ENCODE results near the gene DYTN. TPM values are rescaled to one million over a fixed set of nuclear protein-coding genes. Genes with fewer than 3 reads are reported as not detected.

Gene DYTN
- total RNA-seq, 2 donors from 2014 or later = 0.23 TPM; not detected in 1

- H3K36me3 Mint-ChIP-seq (ENCODE audit: low read depth) = no peaks in the 10 kb centered on the region
- DNase-seq (no peak), ATAC-seq (peak; percentile 67)
- peaks cover 24% of the 10 kb centered on the region for H3K27me3 Mint-ChIP-seq
- no peaks in the 10 kb centered on the region for H3K9me3 ChIP-seq (ENCODE audit: control insufficient read depth, low read length, poor library complexity, severe bottlenecking)
- peaks cover 9% of the 10 kb centered on the region for H3K4me1 Mint-ChIP-seq
- H3K4me3 Mint-ChIP-seq = no peak overlapping the region
- no peak overlapping the region for H3K27ac Mint-ChIP-seq
Observed at GRCh38 chr2:206688990-206689389, 29.2 kb downstream of the DYTN start.

DNA sequence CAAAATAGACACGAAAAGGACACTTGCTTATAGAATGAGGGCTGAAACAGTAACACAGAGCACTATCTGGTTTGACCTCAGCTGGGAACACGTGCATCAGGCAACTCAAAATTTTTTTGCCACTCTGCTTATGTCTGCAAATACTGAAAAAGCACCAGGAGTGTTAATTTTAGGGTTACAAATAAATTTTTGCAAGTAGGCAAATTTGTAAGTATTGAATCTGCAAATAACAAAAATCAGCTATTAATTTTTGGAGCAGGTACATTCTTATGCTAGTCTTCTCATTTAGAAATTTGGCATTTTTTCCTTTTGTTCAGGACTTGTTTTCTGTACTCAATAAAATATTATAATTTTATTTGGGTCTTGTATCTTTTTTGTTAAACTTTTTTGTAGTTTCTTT, 29.7 kb downstream of the DYTN start:
- no peak overlapping the region for H3K27ac Mint-ChIP-seq
- no peak overlapping the region for H3K4me3 Mint-ChIP-seq
- no peaks in the 10 kb centered on the region for H3K36me3 Mint-ChIP-seq (ENCODE audit: low read depth)
- H3K9me3 ChIP-seq (ENCODE audit: control insufficient read depth, low read length, poor library complexity, severe bottlenecking) = no peaks in the 10 kb centered on the region
- H3K27me3 Mint-ChIP-seq = peaks cover 24% of the 10 kb centered on the region
- H3K4me1 Mint-ChIP-seq = peaks cover 5% of the 10 kb centered on the region
- ATAC-seq (no peak), DNase-seq (no peak)

- H3K4me1 Mint-ChIP-seq = no peaks in the 10 kb centered on the region
- no peak overlapping the region for H3K27ac Mint-ChIP-seq
- no peak overlapping the region for H3K4me3 Mint-ChIP-seq
- DNase-seq (no peak), ATAC-seq (no peak)
- H3K27me3 Mint-ChIP-seq = peaks cover 8% of the 10 kb centered on the region
- H3K9me3 ChIP-seq (ENCODE audit: control insufficient read depth, low read length, poor library complexity, severe bottlenecking) = no peaks in the 10 kb centered on the region
- no peaks in the 10 kb centered on the region for H3K36me3 Mint-ChIP-seq (ENCODE audit: low read depth)
Observed at GRCh38 chr2:206683546-206683945, 34.6 kb downstream of the DYTN start.

DNA sequence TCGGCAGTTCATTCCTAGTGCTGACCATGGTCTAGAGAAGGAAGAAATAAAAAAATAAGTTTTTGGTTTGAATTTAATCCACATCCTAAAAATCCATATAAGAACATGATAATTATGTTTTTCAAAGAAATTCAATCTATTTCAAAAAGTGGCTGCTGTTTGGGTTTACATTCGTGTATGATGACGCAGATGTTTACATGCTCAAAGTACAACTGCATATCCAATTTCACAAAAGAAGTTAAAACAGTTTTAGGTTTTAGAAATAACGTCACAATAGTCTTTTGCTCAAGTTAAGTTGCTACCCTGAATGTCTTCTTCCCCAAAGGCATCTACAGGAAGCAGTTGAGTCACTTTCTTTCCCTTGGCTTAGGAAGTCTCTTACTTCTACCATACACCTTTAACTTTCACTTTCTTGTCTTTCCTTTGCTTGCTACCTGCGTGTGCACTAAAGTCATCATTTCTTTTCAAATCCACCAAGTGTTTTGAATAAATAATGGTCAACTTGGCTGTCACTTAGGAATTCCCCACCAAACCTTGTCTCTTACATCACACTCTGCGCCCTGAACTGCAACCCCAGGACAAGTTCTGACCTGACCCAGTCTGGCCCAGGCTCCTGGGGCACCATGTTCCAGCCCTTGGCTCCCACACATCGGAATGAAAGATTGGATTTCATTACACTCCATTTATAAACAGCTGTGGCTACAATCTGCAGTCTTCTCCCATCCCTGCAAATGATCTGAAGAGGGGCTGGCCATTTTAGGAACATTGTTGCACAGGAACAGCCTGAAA, 47.5 kb downstream of the DYTN start:
- H3K27me3 Mint-ChIP-seq = peaks cover 31% of the 10 kb centered on the region
- H3K9me3 ChIP-seq (ENCODE audit: control insufficient read depth, low read length, poor library complexity, severe bottlenecking) = no peaks in the 10 kb centered on the region
- H3K27ac Mint-ChIP-seq = no peak overlapping the region
- H3K36me3 Mint-ChIP-seq (ENCODE audit: low read depth) = peaks cover 2% of the 10 kb centered on the region
- ATAC-seq (no peak), DNase-seq (no peak)
- no peak overlapping the region for H3K4me3 Mint-ChIP-seq
- no peaks in the 10 kb centered on the region for H3K4me1 Mint-ChIP-seq

DNA sequence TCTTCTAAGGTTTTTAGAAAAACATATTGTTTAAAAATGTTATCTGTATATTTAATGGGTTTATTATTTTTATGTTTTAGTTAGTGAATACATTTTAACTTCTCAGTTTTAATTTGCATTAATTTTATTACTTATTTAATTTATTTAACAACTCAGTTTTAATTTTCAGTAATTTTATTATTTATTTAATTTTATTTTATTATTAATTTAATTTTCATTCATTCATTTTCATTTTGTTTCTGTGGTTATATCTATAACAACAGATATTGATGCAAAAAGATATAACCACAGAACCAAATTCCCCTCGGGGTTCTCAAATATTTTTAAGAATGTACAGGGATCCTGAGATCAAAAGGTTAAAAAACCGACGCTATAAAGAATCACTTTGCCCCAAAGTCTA, 52.9 kb downstream of the DYTN start:
- Mint-ChIP-seq H3K27me3 (peaks cover 22% of the 10 kb centered on the region), H3K27ac (no peak overlapping the region), H3K36me3 (ENCODE audit: low read depth) (no peaks in the 10 kb centered on the region), H3K4me3 (no peak overlapping the region), H3K4me1 (no peaks in the 10 kb centered on the region)
- no peak for DNase-seq
- no peaks in the 10 kb centered on the region for H3K9me3 ChIP-seq (ENCODE audit: control insufficient read depth, low read length, poor library complexity, severe bottlenecking)
- no peak for ATAC-seq

- no peak for ATAC-seq
- H3K27me3 Mint-ChIP-seq = no peaks in the 10 kb centered on the region
Observed at GRCh38 chr2:206657087-206657486, 61.1 kb downstream of the DYTN start.

DNA sequence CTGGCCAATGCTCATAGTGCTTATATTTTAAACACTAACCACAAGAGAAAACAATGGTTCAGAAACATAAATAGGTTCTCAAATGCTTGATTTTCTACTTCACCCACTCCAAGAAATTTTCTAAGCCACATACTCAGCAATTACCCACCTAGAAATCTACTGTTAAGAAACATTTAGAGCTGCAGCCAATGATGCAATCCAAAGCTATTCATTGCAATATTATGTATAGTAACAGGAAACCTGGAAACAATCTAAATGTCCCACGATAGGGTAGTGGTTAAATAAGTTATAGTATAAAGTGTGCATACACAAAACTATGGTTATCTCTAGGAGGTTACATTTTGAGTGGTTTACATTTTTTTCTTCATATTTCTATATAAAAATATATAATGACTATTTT, 70.2 kb downstream of the DYTN start:
- Mint-ChIP-seq H3K4me3 (no peak overlapping the region), H3K27me3 (peaks cover 11% of the 10 kb centered on the region), H3K27ac (no peak overlapping the region), H3K4me1 (no peaks in the 10 kb centered on the region), H3K36me3 (ENCODE audit: low read depth) (no peaks in the 10 kb centered on the region)
- DNase-seq (no peak), ATAC-seq (no peak)
- H3K9me3 ChIP-seq (ENCODE audit: control insufficient read depth, low read length, poor library complexity, severe bottlenecking) = no peaks in the 10 kb centered on the region

More at GRCh38 chr2:206657087-206657486, 61.1 kb downstream of the DYTN start:
- Mint-ChIP-seq H3K27ac (no peak overlapping the region), H3K4me1 (no peaks in the 10 kb centered on the region), H3K4me3 (no peak overlapping the region), H3K36me3 (ENCODE audit: low read depth) (no peaks in the 10 kb centered on the region)
- no peak for DNase-seq
- H3K9me3 ChIP-seq (ENCODE audit: control insufficient read depth, low read length, poor library complexity, severe bottlenecking) = no peaks in the 10 kb centered on the region

DNA sequence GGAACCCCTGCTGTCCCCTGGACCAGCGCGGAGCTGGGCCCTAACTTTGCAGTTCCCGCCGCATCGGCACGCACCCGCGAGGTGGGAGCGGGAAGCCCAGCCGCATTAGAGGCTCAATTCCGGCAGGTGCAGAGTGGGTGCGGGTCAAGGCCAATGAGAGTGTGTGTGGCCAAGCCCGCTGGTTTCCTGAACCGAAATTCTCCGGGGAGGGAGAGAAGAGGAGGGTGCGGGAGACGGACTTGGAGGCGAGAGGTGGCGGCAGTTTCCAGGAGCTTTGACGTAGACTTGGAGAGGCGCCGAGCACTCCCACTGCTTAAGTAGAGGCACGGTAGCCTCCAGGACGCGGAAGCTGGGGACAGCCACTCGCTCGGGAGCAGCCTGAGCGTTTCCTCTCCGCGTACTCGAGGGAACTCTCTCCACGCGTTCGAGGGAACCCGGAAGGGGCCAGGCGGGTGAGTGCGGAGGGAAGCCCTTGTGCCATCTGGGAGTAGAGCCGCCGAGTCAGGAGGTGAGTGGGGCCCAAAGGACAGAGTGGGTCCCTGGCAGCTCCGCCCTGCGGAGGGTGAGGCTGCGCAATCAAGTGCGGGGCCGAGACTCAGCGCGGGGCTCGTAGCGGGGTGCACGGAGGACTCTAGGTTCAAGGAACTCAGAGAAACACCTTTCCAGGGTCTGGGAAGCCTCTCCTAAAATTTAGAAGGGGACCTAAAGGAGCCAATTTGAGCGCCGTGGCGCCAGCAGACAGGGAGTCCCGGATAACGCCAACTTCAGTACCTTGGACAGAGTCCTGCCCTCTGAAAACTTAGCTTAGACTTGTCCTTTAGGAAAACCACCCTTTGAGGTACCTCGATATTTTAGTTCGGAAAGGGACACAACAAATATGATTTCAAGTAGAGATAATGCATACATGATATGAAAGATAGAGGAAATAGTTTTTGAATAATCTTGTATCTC, 75.8 kb downstream of the DYTN start, which contains the start of gene FAM237A:
TSS of gene FAM237A (plus strand) at position 413 of the 951 bp plus-strand sequence. CDS start 1,750 bp downstream, outside the sequence.
- Mint-ChIP-seq H3K36me3 (ENCODE audit: low read depth) (peaks cover 2% of the 10 kb centered on the region), H3K4me3 (no peak within 1 kb of the TSS), H3K27ac (no peak within 1 kb of the TSS), H3K27me3 (peaks cover 16% of the 10 kb centered on the region), H3K4me1 (no peaks in the 10 kb centered on the region)
- DNase-seq (no peak), ATAC-seq (no peak)
- H3K9me3 ChIP-seq (ENCODE audit: control insufficient read depth, low read length, poor library complexity, severe bottlenecking) = no peaks in the 10 kb centered on the region

DNA sequence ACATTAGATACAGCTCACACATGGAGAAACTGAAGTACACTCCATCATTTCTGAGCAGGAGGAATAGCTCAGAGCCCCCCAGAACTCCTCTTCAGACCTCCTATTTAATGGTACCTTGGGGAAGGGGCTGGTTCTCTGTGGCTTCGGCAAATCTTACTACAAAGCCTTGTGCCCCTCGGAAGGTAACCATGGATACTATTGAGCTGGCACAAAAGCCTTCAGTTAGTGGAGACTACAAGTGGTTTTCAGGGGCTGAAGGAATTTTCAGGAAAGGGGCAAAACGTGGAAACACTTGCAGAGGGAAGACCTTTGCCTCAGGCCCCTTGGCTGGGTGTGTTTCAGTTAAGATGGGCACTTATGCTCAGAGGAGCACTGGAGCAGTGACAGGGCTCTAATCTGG, 77.0 kb downstream of the DYTN start:
- Mint-ChIP-seq H3K27me3 (peaks cover 16% of the 10 kb centered on the region), H3K4me1 (no peaks in the 10 kb centered on the region), H3K36me3 (ENCODE audit: low read depth) (peaks cover 2% of the 10 kb centered on the region), H3K27ac (no peak overlapping the region), H3K4me3 (no peak overlapping the region)
- no peaks in the 10 kb centered on the region for H3K9me3 ChIP-seq (ENCODE audit: control insufficient read depth, low read length, poor library complexity, severe bottlenecking)
- no peak for ATAC-seq
- DNase-seq = no peak

DNA sequence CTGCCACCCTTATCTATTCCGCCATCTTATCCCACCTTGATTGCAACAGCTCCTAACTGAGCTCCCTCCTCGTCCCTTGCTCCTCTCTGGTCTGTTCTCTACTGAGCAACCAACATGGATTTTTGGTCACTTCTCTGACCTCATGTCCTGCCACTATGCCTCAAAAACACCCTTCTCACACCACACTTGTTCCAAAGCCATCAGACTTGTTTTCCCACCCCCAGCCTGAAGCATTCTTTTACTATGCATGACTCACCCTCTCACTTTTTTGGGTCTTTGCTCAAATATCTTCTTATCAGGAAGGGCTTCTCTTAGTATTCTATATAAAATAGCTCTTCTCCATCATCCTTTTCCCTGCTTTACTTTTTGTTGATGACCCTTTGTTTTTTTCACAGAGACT, 78.6 kb downstream of the DYTN start:
- Mint-ChIP-seq H3K36me3 (ENCODE audit: low read depth) (peaks cover 2% of the 10 kb centered on the region), H3K27ac (no peak overlapping the region), H3K27me3 (peaks cover 12% of the 10 kb centered on the region), H3K4me3 (no peak overlapping the region), H3K4me1 (no peaks in the 10 kb centered on the region)
- ATAC-seq (no peak), DNase-seq (no peak)
- H3K9me3 ChIP-seq (ENCODE audit: control insufficient read depth, low read length, poor library complexity, severe bottlenecking) = no peaks in the 10 kb centered on the region

DNA sequence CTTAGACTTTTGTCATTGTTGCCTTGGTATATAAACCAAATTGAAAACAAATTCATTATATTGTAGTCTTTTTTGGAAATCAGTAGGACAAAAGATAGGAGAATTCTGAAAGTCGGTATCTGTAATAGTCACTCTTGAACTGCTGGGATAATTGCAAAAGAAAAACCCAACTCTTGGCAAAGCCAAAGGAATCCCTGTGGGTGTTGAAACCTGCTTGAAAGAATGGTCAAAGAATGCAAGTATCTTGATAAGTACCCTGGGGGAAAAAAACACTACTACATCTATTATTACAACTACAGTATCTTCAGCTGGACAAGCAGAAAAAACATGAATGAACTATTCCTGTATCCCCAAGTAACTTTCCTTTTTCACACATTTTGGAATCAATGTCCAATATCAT, 83.2 kb downstream of the DYTN start:
- ATAC-seq = no peak
- H3K9me3 ChIP-seq (ENCODE audit: control insufficient read depth, low read length, poor library complexity, severe bottlenecking) = no peaks in the 10 kb centered on the region
- H3K4me1 Mint-ChIP-seq = no peaks in the 10 kb centered on the region
- peaks cover 5% of the 10 kb centered on the region for H3K27me3 Mint-ChIP-seq
- H3K4me3 Mint-ChIP-seq = no peak overlapping the region
- no peaks in the 10 kb centered on the region for H3K36me3 Mint-ChIP-seq (ENCODE audit: low read depth)
- no peak overlapping the region for H3K27ac Mint-ChIP-seq
- no peak for DNase-seq

GRCh38 chr2:206631340-206631739, 86.9 kb downstream of the DYTN start:
- no peak overlapping the region for H3K4me3 Mint-ChIP-seq
- H3K9me3 ChIP-seq (ENCODE audit: control insufficient read depth, low read length, poor library complexity, severe bottlenecking) = no peaks in the 10 kb centered on the region
- DNase-seq (no peak), ATAC-seq (no peak)
- no peak overlapping the region for H3K27ac Mint-ChIP-seq
- peaks cover 27% of the 10 kb centered on the region for H3K27me3 Mint-ChIP-seq
- H3K4me1 Mint-ChIP-seq = no peaks in the 10 kb centered on the region
- no peaks in the 10 kb centered on the region for H3K36me3 Mint-ChIP-seq (ENCODE audit: low read depth)

- no peak overlapping the region for H3K4me3 Mint-ChIP-seq
- no peak for ATAC-seq
- H3K36me3 Mint-ChIP-seq (ENCODE audit: low read depth) = no peaks in the 10 kb centered on the region
- H3K9me3 ChIP-seq (ENCODE audit: control insufficient read depth, low read length, poor library complexity, severe bottlenecking) = no peaks in the 10 kb centered on the region
- H3K27ac Mint-ChIP-seq = no peak overlapping the region
- peaks cover 28% of the 10 kb centered on the region for H3K27me3 Mint-ChIP-seq
- DNase-seq = no peak
- H3K4me1 Mint-ChIP-seq = no peaks in the 10 kb centered on the region
Observed at GRCh38 chr2:206627632-206628031, 90.6 kb downstream of the DYTN start.
